GM10847 (cell line): Measurements from ENCODE around the gene DDX28.

Source experiments
- POLR2A ChIP-seq: IDR thresholded peaks from 2 replicates; pipeline ENCODE4 v1.6.1; 2011; ENCODE audit not compliant: insufficient read length; ENCODE audit errors: extremely low read depth

Gene DDX28

DNA sequence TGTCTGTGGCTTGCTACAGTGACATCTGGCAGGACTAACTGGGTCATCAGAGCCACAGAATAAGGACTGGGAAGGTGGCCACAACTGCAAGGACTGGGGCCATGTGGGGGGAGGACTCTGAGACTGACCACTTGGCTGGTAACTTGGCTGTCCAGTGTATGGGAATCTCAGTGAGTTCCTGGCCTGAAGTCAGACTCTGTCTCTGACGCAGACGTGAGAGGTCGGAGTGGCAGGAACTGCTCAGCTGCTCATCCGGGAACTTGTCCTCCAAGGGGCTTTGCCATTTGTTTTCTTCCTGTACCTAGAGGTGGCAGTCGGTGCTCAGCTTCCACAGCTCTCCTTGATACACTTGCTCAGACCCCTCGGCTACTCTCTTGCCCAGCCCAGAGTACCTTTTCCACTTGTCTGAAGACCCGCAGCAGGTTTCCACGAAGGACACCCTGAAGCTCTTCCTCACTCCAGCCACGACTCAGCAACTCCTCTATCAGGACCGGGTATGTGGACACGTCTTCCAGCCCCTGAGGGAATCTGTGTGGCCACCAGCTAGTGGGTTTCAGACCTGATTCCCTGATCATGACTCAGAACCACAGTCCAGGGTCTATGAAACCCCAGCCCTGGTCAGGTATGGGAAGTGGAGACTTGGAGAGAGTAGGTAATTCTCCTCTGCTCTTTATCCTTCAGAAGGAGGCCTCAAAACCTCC lies 35.4 kb downstream of the DDX28 start:
- TF ChIP-seq POLR2A, result no peak

DNA sequence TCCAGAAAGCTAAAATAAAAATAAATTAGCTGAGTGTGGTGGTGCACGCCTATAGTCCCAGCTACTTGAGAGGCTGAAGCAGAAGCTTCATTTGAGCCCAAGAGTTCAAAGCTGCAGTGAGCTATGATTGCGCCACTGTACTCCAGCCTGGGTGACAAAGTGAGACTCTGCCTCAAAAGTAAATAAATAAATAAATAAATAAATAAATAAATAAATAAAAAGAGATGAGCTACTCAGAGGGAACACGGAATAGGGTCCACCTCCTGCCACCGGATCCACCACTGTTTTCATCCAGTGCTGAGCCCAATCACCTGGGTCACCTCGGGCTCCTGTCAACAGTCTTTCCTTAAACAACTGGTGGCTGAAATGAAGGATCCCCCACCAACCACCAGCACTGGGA lies 36.1 kb downstream of the DDX28 start:
- no peak for TF ChIP-seq POLR2A

DNA sequence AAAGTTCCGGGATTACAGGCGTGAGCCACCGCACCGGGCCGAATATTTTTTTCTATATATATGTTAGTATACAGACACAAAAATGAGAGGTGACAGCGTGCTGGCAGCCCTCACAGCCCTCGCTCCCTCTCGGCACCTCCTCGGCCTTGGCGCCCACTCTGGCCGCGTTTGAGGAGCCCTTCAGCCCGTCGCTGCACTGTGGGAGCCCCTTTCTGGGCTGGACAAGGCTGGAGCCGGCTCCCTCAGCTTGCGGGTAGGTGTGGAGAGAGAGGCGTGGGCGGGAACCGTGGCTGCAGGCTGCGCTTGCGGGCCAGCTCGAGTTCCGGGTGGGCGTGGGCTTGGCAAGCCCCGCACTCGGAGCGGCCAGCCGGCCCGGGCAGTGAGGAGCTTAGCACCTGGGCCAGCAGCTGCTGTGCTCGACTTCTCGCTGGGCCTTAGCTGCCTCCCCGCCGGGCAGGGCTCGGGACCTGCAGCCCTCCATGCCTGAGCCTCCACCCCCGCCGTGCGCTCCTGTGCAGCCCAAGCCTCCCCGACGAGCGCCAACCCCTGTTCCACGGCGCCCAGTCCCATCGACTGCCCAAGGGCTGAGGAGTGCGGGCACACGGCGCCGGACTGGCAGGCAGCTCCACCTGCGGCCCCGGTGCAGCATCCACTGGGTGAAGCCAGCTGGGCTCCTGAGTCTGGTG lies 40.9 kb downstream of the DDX28 start:
- no peak for TF ChIP-seq POLR2A

DNA sequence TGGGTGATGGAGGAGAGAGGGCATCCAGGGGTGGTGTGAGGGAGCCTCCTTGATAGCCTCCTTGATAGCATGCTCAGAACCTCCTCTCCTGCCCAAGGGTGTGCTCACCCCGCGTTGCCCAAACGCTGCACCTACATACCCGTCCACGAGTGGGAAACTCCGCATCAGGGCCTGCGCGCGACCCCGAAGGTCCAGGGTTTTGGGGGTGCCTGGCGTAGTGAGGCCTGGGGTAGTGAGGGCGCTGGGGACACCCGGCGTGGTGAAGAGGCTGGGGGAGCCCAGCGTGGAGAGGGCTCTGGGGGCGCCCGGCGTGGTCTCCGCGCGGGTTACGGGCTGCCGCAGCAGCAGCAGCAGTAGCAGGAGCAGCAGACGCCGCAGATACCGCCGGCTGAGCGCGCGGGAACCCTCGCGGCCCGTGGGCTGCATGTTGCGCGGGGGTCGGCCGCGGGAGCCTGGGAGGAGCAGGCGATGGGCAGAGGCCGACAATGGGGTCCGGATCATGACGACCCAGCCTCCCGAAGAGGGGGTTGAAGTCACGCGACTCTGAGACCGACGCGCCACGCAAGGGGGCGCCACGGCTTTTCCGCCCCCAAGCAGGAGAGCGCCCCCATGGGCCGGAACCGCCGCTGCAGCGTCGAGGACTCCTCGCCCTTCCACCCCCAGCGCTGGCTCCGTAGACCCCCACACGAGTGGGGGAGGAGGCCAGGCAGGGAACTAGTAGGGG lies 42.9 kb downstream of the DDX28 start, which contains the start of gene DPEP3:
TSS of gene DPEP3 (minus strand) at position 545 of the 724 bp plus-strand sequence. CDS start at position 426, 119 bp downstream.
- no peak for TF ChIP-seq POLR2A

DNA sequence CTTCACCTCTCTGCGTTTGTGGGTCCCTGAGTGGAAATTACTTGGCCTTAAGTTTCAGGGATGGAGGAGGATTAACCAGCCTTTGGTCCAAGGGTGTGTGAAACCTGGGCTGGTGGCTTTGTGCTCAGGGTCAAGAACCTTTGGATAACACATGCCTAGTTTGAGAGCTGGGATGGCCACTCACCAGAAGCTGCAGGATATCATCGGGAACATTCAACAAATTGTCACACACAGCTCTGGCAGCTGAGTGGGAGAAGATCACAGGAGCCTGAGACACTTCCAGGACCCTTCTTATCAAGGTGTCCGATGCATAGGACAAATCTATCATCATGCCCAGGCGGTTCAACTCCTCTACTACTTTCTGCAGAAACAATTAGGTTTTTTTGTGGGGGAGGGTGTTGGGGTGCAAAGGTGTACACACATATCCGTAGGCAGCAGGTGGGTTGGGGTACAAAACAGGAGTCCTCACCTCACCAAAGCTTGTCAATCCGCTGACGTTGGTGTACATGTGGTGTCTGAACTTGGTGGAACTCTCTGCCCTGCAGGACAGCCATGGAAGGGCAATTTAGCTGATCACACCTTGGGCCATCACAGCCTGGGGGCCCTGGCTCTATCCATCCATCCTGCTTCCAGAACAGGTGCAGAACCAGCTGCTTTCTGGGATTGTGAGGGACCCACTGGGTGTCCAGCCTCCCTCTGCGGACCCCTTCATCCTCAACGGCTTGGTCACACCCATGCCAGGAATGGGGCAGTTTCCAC lies 45.4 kb downstream of the DDX28 start:
- TF ChIP-seq POLR2A, result no peak

DNA sequence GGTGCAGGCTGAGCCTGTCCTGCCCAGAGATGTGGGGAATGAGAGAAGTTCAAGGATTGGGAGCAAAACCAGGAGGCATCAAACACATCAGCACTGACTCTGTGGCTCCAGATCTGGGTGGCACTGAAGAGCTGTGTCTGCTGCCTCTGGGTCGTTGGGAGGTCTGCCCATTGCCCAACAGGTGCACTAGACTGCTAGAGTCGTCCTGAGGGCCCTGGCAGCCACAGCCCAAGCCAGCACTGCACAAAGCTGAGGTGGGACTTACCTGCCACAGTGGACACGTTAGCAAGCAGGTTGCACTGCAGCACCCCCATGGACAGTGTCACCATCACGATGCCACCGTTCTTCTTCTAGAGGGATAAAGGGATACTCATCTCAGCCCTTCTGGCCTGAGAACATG lies 46.0 kb downstream of the DDX28 start:
- no peak for TF ChIP-seq POLR2A

DNA sequence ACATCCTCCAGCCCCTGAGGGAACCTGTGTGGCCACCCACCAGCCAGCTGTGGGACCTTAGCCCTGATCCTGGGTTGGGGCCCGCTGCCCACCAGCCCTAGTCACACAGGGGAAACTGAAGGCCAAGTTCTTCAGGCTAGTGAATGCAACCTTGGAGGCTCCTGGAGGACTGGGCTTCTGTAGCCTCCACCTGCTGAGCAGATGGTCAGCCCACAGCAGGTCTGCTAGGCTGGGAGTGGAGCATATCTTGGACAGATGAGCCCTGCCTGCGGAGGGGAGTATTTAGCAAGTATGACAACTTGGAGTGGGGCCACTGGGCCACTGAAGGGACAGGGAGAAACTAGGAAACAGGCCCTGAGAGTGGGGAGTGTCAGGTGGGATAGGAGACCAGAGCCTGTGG lies 46.8 kb downstream of the DDX28 start:
- TF ChIP-seq POLR2A, result no peak

DNA sequence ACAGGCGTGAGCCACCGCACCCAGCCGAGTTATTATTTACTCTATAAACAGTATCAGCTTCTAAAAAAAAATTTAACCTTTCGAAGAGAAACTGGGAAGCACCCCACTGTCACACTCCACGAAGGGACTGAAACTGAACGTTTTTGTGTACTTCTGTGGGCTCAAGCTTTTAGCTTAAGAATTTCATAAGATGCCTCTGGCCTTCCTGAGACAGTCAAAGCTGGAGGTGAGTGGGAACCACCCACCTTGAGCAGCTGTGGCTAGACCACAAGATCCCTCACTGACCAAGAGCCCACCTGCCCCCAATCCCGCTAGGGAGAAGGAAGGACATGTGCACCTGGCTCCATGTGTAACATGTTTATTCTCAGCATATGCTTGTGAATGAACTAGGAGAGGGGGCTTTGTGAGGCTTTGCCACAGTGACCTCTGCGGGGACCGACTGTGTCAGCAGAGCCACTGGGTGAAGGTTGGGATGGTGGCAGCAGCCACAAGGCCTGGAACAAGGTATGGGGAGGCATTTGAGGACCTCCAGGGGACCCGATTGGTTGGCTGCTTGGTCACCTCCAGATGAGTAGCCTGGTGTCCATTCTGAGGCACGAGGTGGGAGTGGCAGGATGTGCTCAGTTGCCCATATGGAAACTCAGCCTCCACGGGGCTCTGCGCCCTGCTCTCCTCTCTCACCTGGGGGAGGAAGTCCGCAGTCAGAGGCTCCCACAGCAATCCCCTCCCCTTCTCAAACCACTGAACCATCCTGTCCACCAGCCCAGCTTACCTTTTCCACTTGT lies 47.5 kb downstream of the DDX28 start:
- TF ChIP-seq POLR2A, result no peak

DNA sequence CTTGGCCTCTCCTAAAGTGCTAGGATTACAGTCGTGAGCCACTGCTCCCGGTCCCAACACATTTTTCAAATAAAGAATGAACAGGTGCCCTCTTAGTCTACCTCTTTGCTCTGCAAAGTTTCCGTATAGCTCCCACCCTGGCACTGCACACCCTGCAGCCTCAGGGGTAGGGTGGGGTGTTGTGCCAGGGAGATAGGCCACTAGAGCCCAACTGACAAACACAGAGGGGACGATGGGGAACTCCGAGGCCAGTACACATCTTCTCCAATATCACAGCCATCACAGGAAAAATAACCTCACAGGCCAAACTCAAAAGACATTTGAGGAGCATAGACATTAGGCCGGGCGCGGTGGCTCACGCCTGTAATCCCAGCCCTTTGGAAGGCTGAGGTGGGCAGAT lies 51.9 kb downstream of the DDX28 start:
- TF ChIP-seq POLR2A, result no peak
